Adrenal gland (tissue), 5 donors: ENCODE results near the gene ATP5MG.

ENCODE experiments used
- POLR2A ChIP-seq, 2 donors: fragments of 450-650 bp; IDR thresholded peaks; one replicate each; pipeline ENCODE4 v1.6.1; 2017; ENCODE audit warnings: antibody characterized with exemption in 2 of 2, mild to moderate bottlenecking in 2 of 2, moderate library complexity in 1 of 2
- TF ChIP-seq, protein P1 (sequence below), 6 experiments: fragments of 450-650 bp in 4 of 6; fragments of 200-600 bp in 2 of 6; sonication (generic) in 1 of 6; IDR thresholded peaks; 1 replicate in 5 of 6; 2 replicates in 1 of 6; pipeline versions ENCODE4 v1.5.1 to v1.8.0; 2016 to 2021; ENCODE audit warnings: antibody characterized with exemption in 6 of 6, mild to moderate bottlenecking in 2 of 6, moderate library complexity in 1 of 6
- donor health status: DM: no; HTN: no; CAD: no.

- TF ChIP-seq, protein P1, sequence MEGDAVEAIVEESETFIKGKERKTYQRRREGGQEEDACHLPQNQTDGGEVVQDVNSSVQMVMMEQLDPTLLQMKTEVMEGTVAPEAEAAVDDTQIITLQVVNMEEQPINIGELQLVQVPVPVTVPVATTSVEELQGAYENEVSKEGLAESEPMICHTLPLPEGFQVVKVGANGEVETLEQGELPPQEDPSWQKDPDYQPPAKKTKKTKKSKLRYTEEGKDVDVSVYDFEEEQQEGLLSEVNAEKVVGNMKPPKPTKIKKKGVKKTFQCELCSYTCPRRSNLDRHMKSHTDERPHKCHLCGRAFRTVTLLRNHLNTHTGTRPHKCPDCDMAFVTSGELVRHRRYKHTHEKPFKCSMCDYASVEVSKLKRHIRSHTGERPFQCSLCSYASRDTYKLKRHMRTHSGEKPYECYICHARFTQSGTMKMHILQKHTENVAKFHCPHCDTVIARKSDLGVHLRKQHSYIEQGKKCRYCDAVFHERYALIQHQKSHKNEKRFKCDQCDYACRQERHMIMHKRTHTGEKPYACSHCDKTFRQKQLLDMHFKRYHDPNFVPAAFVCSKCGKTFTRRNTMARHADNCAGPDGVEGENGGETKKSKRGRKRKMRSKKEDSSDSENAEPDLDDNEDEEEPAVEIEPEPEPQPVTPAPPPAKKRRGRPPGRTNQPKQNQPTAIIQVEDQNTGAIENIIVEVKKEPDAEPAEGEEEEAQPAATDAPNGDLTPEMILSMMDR (IDR thresholded peaks at IDR 0.05) = no peak
- no peak for TF ChIP-seq POLR2A (IDR thresholded peaks at IDR 0.05)
These were observed 38.2 kb downstream of the ATP5MG start for GRCh38 chr11:118439646-118440045.
